KG1 (cell line): Measurements from ENCODE around the gene GJD3.

Experiments used
- DNase-seq: peaks from one replicate; lab custom pipeline; 2025; lab: John Stamatoyannopoulos, UW

GJD3 gene

GRCh38 chr17:40340327-40340726 lies 24.2 kb downstream of the GJD3 start:
- DNase-seq: no peak

GRCh38 chr17:40338941-40339649 lies 25.4 kb downstream of the GJD3 start:
- no peak for DNase-seq

GRCh38 chr17:40338058-40338457 lies 26.5 kb downstream of the GJD3 start:
- DNase-seq: no peak

GRCh38 chr17:40337351-40337750 lies 27.2 kb downstream of the GJD3 start:
- no peak for DNase-seq

- no peak for DNase-seq
Observed at GRCh38 chr17:40335620-40336019, 28.9 kb downstream of the GJD3 start.

- DNase-seq: no peak
Observed at GRCh38 chr17:40333781-40334448, 30.6 kb downstream of the GJD3 start.

GRCh38 chr17:40331743-40332641 lies 32.5 kb downstream of the GJD3 start:
- no peak for DNase-seq

- no peak for DNase-seq
Observed at GRCh38 chr17:40330850-40331470, 33.6 kb downstream of the GJD3 start.

- DNase-seq: peak; percentile 75
Observed at GRCh38 chr17:40329839-40330794, 34.4 kb downstream of the GJD3 start.

GRCh38 chr17:40328386-40328766 lies 36.2 kb downstream of the GJD3 start:
- no peak for DNase-seq

GRCh38 chr17:40327735-40328385 lies 36.7 kb downstream of the GJD3 start:
- no peak for DNase-seq

- DNase-seq: no peak
Observed at GRCh38 chr17:40327244-40327729, 37.2 kb downstream of the GJD3 start.

- DNase-seq: no peak
Observed at GRCh38 chr17:40326832-40327199, 37.7 kb downstream of the GJD3 start.

GRCh38 chr17:40326014-40326831 lies 38.3 kb downstream of the GJD3 start:
- no peak for DNase-seq

GRCh38 chr17:40325156-40326013 lies 39.2 kb downstream of the GJD3 start:
- no peak for DNase-seq

- peak; percentile 27 for DNase-seq
Observed at GRCh38 chr17:40323391-40324381, 40.9 kb downstream of the GJD3 start.
